Gastrocnemius medialis (tissue), 4 donors: ENCODE data around the gene CUZD1. TPM values are rescaled to one million over a fixed set of nuclear protein-coding genes. Genes with fewer than 3 reads are reported as not detected.
"Not testable (repeated sequence)": the region's sequence is repeated elsewhere in the genome, so short reads cannot be mapped to it uniquely, and the experiment has no call there.

Experiments used
- ATAC-seq, 2 donors: fragments of 150-250 bp; one replicate each; pipeline ENCODE4 v1.9.1; 2016
- DNase-seq, 2 donors: peaks; one replicate each; pipeline ENCODE4 v3.0.0-alpha.2; 2019
- H3K27ac ChIP-seq, 4 donors: fragments of 200-600 bp; sonication (generic); 1 replicate in 1 of 4; 2 replicates in 3 of 4; pipeline ENCODE4 v1.5.1; 2016 to 2018; ENCODE audit warnings: mild to moderate bottlenecking in 2 of 4, moderate library complexity in 1 of 4
- H3K27me3 ChIP-seq, 3 donors: fragments of 200-600 bp; sonication (generic) in 2 of 3; 1 replicate in 1 of 3; 2 replicates in 2 of 3; pipeline versions ENCODE4 v1.5.1 to v1.6.0; 2016 to 2019; ENCODE audit warnings: mild to moderate bottlenecking in 1 of 3, moderate library complexity in 1 of 3
- H3K36me3 ChIP-seq, 2 donors: fragments of 200-600 bp; sonication (generic) in 1 of 2; one replicate each; pipeline ENCODE4 v1.5.1; 2017 to 2018
- H3K4me1 ChIP-seq, 2 donors: fragments of 200-600 bp; sonication (generic) in 1 of 2; one replicate each; pipeline ENCODE4 v1.5.1; 2016 to 2017; ENCODE audit warnings: mild to moderate bottlenecking in 2 of 2
- H3K4me3 ChIP-seq, 4 donors: fragments of 200-600 bp; sonication (generic) in 3 of 4; 1 replicate in 1 of 4; 2 replicates in 3 of 4; pipeline ENCODE4 v1.5.1; 2016 to 2019; ENCODE audit warnings: mild to moderate bottlenecking in 2 of 4
- H3K9me3 ChIP-seq, 3 donors: fragments of 200-600 bp; sonication (generic) in 2 of 3; 1 replicate in 1 of 3; 2 replicates in 2 of 3; pipeline ENCODE4 v1.5.1; 2016 to 2019
- POLR2A ChIP-seq, 2 donors: fragments of 450-650 bp; IDR thresholded peaks; one replicate each; pipeline ENCODE4 v1.6.1; 2017; ENCODE audit warnings: antibody characterized with exemption in 2 of 2, mild to moderate bottlenecking in 2 of 2, moderate library complexity in 2 of 2
- in situ Hi-C, 4 donors: fragments of 200-750 bp; cut with MboI; loops; one replicate each; pipeline versions ENCODE4 v1.15.0 to v1.8.0; 2017; ENCODE audit warnings: low sequenced_read_pairs in 4 of 4
- intact Hi-C: fragments of 100-400 bp; cut with DNase I; formaldehyde crosslinking; loops from one replicate; pipeline ENCODE4 v1.15.1; 2023; ENCODE audit warnings: low total_unique reads
- total RNA-seq, 4 donors: library from RNA; depleted of rRNA; stranded (reverse); fragments of >200 nt; gene quantifications; one replicate each; pipeline versions ENCODE4 v1.1.0 to v1.2.3, GENCODE V29; 2016
- TF ChIP-seq, protein P1 (sequence below), 5 experiments: fragments of 450-650 bp in 3 of 5; fragments of 200-600 bp in 2 of 5; sonication (generic) in 2 of 5; IDR thresholded peaks in 4 of 5; conservative IDR thresholded peaks in 1 of 5; 1 replicate in 4 of 5; 2 replicates in 1 of 5; pipeline ENCODE4 v1.5.1; 2016 to 2019; ENCODE audit warnings: antibody characterized with exemption in 5 of 5, mild to moderate bottlenecking in 3 of 5, moderate library complexity in 3 of 5

Gene CUZD1
- total RNA-seq, 4 donors from 2014 or later: 0.09 TPM; not detected in 3

DNA sequence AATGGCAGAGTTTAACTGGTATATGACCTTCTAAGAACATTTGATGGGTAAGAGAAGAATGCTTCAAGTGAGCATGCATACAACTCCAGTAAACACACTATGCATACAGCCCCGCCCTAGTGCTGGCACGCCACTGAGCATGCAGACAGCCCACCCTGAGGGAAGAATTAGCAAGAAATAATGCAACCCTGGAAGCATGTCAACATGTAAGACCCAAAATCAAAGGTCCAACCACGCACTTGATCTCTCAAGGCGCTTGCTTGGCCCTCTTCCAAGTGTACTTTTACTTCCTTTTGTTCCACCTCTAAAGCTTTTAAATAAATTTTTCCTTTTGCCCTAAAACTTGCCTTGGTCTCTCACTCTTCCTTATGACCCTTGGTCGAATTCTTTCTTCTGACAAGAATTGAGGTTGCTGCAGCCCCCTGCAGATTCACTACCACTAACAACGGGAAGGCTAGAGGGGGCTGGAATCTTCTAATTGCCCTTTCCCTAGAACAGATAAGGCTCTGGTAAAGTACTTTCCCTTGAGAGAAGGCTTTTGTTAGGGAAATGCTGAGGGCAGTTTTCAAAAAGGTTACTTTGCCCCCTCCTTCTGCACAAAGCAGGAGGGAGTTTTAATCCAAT is 30.3 kb upstream of the CUZD1 start:
- ATAC-seq (no peak), DNase-seq (no peak)
- intact Hi-C loops: no loop called here
- Histone ChIP-seq H3K4me3 (no peak overlapping the region), H3K36me3 (no peaks in the 10 kb centered on the region), H3K9me3 (no peaks in the 10 kb centered on the region), H3K4me1 (no peaks in the 10 kb centered on the region), H3K27ac (no peak overlapping the region), H3K27me3 (peaks cover 0 to 2% (median 0%) of the 10 kb centered on the region in 3 donors)
- in situ Hi-C loops: no loop called here
- TF ChIP-seq POLR2A (IDR thresholded peaks at IDR 0.05): no peak
- TF ChIP-seq, protein P1, sequence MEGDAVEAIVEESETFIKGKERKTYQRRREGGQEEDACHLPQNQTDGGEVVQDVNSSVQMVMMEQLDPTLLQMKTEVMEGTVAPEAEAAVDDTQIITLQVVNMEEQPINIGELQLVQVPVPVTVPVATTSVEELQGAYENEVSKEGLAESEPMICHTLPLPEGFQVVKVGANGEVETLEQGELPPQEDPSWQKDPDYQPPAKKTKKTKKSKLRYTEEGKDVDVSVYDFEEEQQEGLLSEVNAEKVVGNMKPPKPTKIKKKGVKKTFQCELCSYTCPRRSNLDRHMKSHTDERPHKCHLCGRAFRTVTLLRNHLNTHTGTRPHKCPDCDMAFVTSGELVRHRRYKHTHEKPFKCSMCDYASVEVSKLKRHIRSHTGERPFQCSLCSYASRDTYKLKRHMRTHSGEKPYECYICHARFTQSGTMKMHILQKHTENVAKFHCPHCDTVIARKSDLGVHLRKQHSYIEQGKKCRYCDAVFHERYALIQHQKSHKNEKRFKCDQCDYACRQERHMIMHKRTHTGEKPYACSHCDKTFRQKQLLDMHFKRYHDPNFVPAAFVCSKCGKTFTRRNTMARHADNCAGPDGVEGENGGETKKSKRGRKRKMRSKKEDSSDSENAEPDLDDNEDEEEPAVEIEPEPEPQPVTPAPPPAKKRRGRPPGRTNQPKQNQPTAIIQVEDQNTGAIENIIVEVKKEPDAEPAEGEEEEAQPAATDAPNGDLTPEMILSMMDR (IDR thresholded peaks at IDR 0.05 in 4 of 5, conservative IDR thresholded peaks at IDR 0.05 in 1 of 5): no peak

DNA sequence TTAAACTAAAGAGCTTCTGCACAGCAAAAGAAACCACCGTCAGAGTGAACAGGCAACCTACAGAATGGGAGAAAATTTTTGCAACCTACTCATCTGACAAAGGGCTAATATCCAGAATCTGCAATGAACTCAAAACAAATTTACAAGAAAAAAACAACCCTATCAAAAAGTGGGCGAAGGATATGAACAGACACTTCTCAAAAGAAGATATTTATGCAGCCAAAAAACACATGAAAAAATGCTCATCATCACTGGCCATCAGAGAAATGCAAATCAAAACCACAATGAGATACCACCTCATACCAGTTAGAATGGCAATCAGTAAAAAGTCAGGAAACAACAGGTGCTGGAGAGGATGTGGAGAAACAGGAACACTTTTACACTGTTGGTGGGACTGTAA is 26.3 kb upstream of the CUZD1 start:
- intact Hi-C loops, DNase-seq, ATAC-seq, H3K4me3 ChIP-seq, H3K9me3 ChIP-seq, H3K4me1 ChIP-seq, H3K36me3 ChIP-seq, in situ Hi-C loops, H3K27ac ChIP-seq, H3K27me3 ChIP-seq: not testable (repeated sequence)

DNA sequence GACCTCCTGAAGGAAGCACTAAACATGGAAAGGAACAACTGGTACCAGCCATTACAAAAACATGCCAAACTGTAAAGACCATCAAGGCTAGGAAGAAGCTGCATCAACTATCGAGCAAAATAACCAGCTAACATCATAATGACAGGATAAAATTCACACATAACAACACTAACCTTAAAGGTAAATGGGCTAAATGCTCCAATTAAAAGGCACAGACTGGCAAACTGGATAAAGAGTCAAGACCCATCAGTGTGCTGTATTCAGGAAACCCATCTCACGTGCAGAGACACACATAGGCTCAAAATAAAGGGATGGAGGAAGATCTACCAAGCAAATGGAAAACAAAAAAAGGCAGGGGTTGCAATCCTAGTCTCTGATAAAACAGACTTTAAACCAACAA is 23.1 kb upstream of the CUZD1 start:
- H3K4me3 ChIP-seq, ATAC-seq, in situ Hi-C loops: not testable (repeated sequence)

DNA sequence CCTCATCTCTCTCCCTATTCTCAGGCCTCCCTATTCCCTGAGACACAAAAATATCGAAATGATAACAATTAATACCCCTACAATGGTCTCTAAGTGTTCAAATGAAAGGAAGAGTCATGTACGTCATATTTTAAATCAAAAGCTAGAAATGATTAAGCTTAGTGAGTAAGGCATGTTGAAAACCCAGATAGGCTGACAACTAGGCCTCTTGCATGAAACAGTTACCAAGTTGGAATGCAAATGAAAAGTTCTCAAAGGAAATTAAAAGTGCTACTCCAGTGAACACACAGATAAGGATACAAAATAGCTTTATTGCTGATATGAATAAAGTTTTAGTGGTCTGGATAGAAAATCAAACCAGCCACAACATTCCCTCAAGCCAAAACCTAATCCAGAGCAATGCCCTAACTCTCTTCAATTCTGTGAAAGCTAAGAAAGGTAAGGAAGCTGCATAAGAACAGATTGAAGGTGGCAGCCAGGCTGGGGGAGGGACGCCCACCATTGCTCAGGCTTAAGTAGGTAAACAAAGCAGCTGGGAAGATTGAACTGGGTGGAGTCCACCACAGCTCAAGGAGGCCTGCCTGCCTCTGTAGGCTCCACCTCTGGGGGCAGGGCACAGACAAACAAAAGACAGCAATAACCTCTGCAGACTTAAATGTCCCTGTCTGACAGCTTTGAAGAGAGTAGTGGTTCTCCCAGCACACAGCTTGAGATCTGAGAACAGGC is 21.3 kb upstream of the CUZD1 start:
- in situ Hi-C loops, H3K4me3 ChIP-seq, H3K27me3 ChIP-seq, ATAC-seq, DNase-seq, H3K36me3 ChIP-seq, H3K27ac ChIP-seq, intact Hi-C loops, H3K9me3 ChIP-seq, H3K4me1 ChIP-seq: not testable (repeated sequence)

More for the DNA sequence above, 23.1 kb upstream of the CUZD1 start:
- H3K27me3 ChIP-seq, H3K9me3 ChIP-seq, H3K27ac ChIP-seq, H3K36me3 ChIP-seq, DNase-seq, H3K4me1 ChIP-seq, intact Hi-C loops: not testable (repeated sequence)

DNA sequence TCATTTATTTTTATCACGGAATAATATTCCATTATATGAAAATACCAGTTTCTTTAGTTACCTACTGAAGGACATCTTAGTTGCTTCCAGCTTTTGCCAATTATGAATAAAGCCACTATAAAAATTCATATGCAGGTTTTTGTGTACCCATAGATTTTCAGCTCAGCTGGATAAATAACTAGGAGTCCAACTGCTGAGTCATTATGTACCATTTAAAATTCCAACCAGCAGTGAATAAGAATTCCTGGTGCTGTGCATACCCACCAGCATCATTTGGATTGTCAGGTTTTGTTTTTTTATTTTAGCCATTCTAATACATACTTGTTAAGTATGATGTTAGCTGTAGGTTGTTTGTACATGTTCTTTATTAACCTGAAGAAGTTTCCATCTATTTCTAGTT is 19.2 kb upstream of the CUZD1 start:
- ATAC-seq: no peak
- intact Hi-C loops (no loop called here), in situ Hi-C loops (no loop called here)
- H3K9me3 ChIP-seq: no peaks in the 10 kb centered on the region
- no peak for DNase-seq
- no peaks in the 10 kb centered on the region for H3K27me3 ChIP-seq
- no peak overlapping the region for H3K27ac ChIP-seq
- TF ChIP-seq POLR2A (IDR thresholded peaks at IDR 0.05): no peak
- TF ChIP-seq, protein P1 (IDR thresholded peaks at IDR 0.05 in 4 of 5, conservative IDR thresholded peaks at IDR 0.05 in 1 of 5): no peak
- no peaks in the 10 kb centered on the region for H3K36me3 ChIP-seq
- H3K4me1 ChIP-seq: no peaks in the 10 kb centered on the region
- H3K4me3 ChIP-seq: no peak overlapping the region

DNA sequence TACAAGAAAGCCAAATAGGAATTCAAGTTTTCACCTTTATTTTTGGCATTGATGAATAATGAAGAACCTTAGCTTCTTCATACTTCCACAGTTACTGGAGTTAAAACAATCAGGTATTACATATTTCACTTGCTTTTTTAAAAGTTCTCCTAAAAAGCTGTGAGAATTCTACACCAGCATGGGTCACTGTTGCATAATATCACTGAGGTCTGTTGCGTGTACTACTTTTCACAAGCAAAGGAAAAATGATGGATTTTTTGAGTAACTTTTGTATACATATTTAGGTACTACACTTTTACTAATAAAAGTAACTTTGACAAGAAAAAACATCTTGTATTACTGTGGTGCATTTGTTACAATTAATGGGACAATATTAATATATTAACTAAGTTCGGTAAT is 18.5 kb upstream of the CUZD1 start:
- intact Hi-C loops: no loop called here
- DNase-seq: no peak
- Histone ChIP-seq H3K27ac (no peak overlapping the region), H3K27me3 (no peaks in the 10 kb centered on the region), H3K4me1 (no peaks in the 10 kb centered on the region), H3K36me3 (no peaks in the 10 kb centered on the region), H3K4me3 (no peak overlapping the region), H3K9me3 (no peaks in the 10 kb centered on the region)
- no peak for ATAC-seq
- in situ Hi-C loops: no loop called here
- TF ChIP-seq, protein P1 (IDR thresholded peaks at IDR 0.05 in 4 of 5, conservative IDR thresholded peaks at IDR 0.05 in 1 of 5): no peak
- TF ChIP-seq POLR2A (IDR thresholded peaks at IDR 0.05): no peak
